ENCODE results near the gene FZD1. TPM values are rescaled to one million over a fixed set of nuclear protein-coding genes. Genes with fewer than 3 reads are reported as not detected.

FZD1 gene
- total RNA-seq, 1 experiment from 2014 or later: 2.7 TPM

GRCh38 chr7:91267171-91267955 is 3.1 kb downstream of the FZD1 start:
- H3K27ac ChIP-seq (ENCODE audit: low read length): no peak overlapping the region
- BruUV-seq (replicated peaks): TSS peak; percentile 25
- H3K9me2 ChIP-seq (replicated peaks; ENCODE audit: low read length): no peaks in the 10 kb centered on the region
- peaks cover 10% of the 10 kb centered on the region for H3K4me1 ChIP-seq (ENCODE audit: insufficient read depth, low read length)
- no peaks in the 10 kb centered on the region for H3K79me2 ChIP-seq (ENCODE audit: low read length)
- H3K4me2 ChIP-seq (ENCODE audit: low read length): 0 out of 2 replicates have a peak overlapping the region, but pooled peaks have one; percentile 14
- no peak overlapping the region for H2AFZ ChIP-seq (ENCODE audit: low read length)
- no peaks in the 10 kb centered on the region for H3F3A ChIP-seq (ENCODE audit: low read length, unreplicated experiment)
- TF ChIP-seq EZH2phosphoT487 (IDR thresholded peaks at IDR 0.05; ENCODE audit: borderline replicate concordance, low read length): no peak
- TF ChIP-seq, protein P1, sequence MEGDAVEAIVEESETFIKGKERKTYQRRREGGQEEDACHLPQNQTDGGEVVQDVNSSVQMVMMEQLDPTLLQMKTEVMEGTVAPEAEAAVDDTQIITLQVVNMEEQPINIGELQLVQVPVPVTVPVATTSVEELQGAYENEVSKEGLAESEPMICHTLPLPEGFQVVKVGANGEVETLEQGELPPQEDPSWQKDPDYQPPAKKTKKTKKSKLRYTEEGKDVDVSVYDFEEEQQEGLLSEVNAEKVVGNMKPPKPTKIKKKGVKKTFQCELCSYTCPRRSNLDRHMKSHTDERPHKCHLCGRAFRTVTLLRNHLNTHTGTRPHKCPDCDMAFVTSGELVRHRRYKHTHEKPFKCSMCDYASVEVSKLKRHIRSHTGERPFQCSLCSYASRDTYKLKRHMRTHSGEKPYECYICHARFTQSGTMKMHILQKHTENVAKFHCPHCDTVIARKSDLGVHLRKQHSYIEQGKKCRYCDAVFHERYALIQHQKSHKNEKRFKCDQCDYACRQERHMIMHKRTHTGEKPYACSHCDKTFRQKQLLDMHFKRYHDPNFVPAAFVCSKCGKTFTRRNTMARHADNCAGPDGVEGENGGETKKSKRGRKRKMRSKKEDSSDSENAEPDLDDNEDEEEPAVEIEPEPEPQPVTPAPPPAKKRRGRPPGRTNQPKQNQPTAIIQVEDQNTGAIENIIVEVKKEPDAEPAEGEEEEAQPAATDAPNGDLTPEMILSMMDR (conservative IDR thresholded peaks at IDR 0.05; ENCODE audit: low read depth, low read length): no peak
- TF ChIP-seq EZH2 (IDR thresholded peaks at IDR 0.05; ENCODE audit: low read length, unreplicated experiment): no peak
- no peaks in the 10 kb centered on the region for H3K27me3 ChIP-seq (ENCODE audit: low read length)
- ChIA-PET POLR2A (ENCODE audit: unreplicated experiment) (no interaction called here), CTCF (no interaction called here)
- ATAC-seq: no peak
- no peaks in the 10 kb centered on the region for H4K20me1 ChIP-seq (ENCODE audit: low read length)
- H3K9ac ChIP-seq (ENCODE audit: low read length): no peak overlapping the region
- no peak overlapping the region for H3K4me3 ChIP-seq (ENCODE audit: low read length)
- no peaks in the 10 kb centered on the region for H3K9me3 ChIP-seq (ENCODE audit: low read length)
- no peaks in the 10 kb centered on the region for H3K36me3 ChIP-seq (ENCODE audit: low read depth, low read length)
- DNase-seq: no peak
- intact Hi-C loops (cut with micrococcal nuclease): no loop called here

- no TSS peak for BruUV-seq (replicated peaks)
- Histone ChIP-seq H3K27ac (ENCODE audit: low read length) (no peak overlapping the region), H3K79me2 (ENCODE audit: low read length) (no peaks in the 10 kb centered on the region), H3K27me3 (ENCODE audit: low read length) (no peaks in the 10 kb centered on the region), H3K9ac (ENCODE audit: low read length) (no peak overlapping the region), H3F3A (ENCODE audit: low read length, unreplicated experiment) (no peaks in the 10 kb centered on the region), H3K9me3 (ENCODE audit: low read length) (no peaks in the 10 kb centered on the region), H3K4me3 (ENCODE audit: low read length) (no peak overlapping the region), H3K9me2 (replicated peaks; ENCODE audit: low read length) (no peaks in the 10 kb centered on the region), H3K36me3 (ENCODE audit: low read depth, low read length) (no peaks in the 10 kb centered on the region), H3K4me1 (ENCODE audit: insufficient read depth, low read length) (peaks cover 5% of the 10 kb centered on the region), H3K4me2 (ENCODE audit: low read length) (no peak overlapping the region), H2AFZ (ENCODE audit: low read length) (no peak overlapping the region), H4K20me1 (ENCODE audit: low read length) (no peaks in the 10 kb centered on the region)
- POLR2A ChIA-PET (ENCODE audit: unreplicated experiment): no interaction called here
- no peak for TF ChIP-seq EZH2phosphoT487 (IDR thresholded peaks at IDR 0.05; ENCODE audit: borderline replicate concordance, low read length)
- TF ChIP-seq, protein P1 (conservative IDR thresholded peaks at IDR 0.05; ENCODE audit: low read depth, low read length): no peak
- no peak for TF ChIP-seq EZH2 (IDR thresholded peaks at IDR 0.05; ENCODE audit: low read length, unreplicated experiment)
- ATAC-seq: no peak
- CTCF ChIA-PET: no interaction called here
- intact Hi-C loops (cut with micrococcal nuclease): no loop called here
- DNase-seq: no peak
Observed at GRCh38 chr7:91270372-91270771, 6.1 kb downstream of the FZD1 start.

GRCh38 chr7:91276909-91277308 is 12.7 kb downstream of the FZD1 start:
- H3K36me3 ChIP-seq (ENCODE audit: low read depth, low read length): no peaks in the 10 kb centered on the region
- no peak overlapping the region for H3K4me2 ChIP-seq (ENCODE audit: low read length)
- H3K4me3 ChIP-seq (ENCODE audit: low read length): no peak overlapping the region
- no peaks in the 10 kb centered on the region for H3F3A ChIP-seq (ENCODE audit: low read length, unreplicated experiment)
- H3K27ac ChIP-seq (ENCODE audit: low read length): no peak overlapping the region
- H3K9me3 ChIP-seq (ENCODE audit: low read length): no peaks in the 10 kb centered on the region
- TF ChIP-seq, protein P1 (conservative IDR thresholded peaks at IDR 0.05; ENCODE audit: low read depth, low read length): no peak
- TF ChIP-seq EZH2 (IDR thresholded peaks at IDR 0.05; ENCODE audit: low read length, unreplicated experiment) (no peak), EZH2phosphoT487 (IDR thresholded peaks at IDR 0.05; ENCODE audit: borderline replicate concordance, low read length) (no peak)
- no peaks in the 10 kb centered on the region for H3K9me2 ChIP-seq (replicated peaks; ENCODE audit: low read length)
- CTCF ChIA-PET: no interaction called here
- H3K9ac ChIP-seq (ENCODE audit: low read length): no peak overlapping the region
- BruUV-seq (replicated peaks): no TSS peak
- H4K20me1 ChIP-seq (ENCODE audit: low read length): no peaks in the 10 kb centered on the region
- intact Hi-C loops (cut with micrococcal nuclease): no loop called here
- no peak for ATAC-seq
- H2AFZ ChIP-seq (ENCODE audit: low read length): no peak overlapping the region
- H3K4me1 ChIP-seq (ENCODE audit: insufficient read depth, low read length): no peaks in the 10 kb centered on the region
- POLR2A ChIA-PET (ENCODE audit: unreplicated experiment): no interaction called here
- no peak for DNase-seq
- no peaks in the 10 kb centered on the region for H3K27me3 ChIP-seq (ENCODE audit: low read length)
- no peaks in the 10 kb centered on the region for H3K79me2 ChIP-seq (ENCODE audit: low read length)
